K562 (cell line): ENCODE measurements around the gene PPM1F. TPM values are rescaled to one million over a fixed set of nuclear protein-coding genes. Genes with fewer than 3 reads are reported as not detected.

Experiments used
- ELF1 ChIP-seq: fragments of 200-800 bp; sonication (Bioruptor generic); IDR thresholded peaks from 2 replicates; pipeline ENCODE4 v1.6.1; 2016; ENCODE audit warnings: missing genetic modification characterization, missing compliant biosample characterization
- GABPA ChIP-seq: fragments of 200-800 bp; sonication (Bioruptor generic); conservative IDR thresholded peaks from 2 replicates; pipeline ENCODE4 v1.6.1; 2016; ENCODE audit warnings: low read depth, missing genetic modification characterization, missing compliant biosample characterization
- JUND ChIP-seq, 2 experiments: IDR thresholded peaks; 2 replicates in 1 of 2; 3 replicates in 1 of 2; pipeline ENCODE4 v1.6.1; 2011; ENCODE audit warnings: borderline replicate concordance in 2 of 2, low read depth in 2 of 2, low read length in 2 of 2, improper control_type of control experiment in 1 of 2, missing biosample characterization in 1 of 2, missing genetic modification characterization in 1 of 2, missing genetic modification reagents in 1 of 2
- LCOR ChIP-seq: sonication (generic); formaldehyde crosslinking; IDR thresholded peaks from 2 replicates; pipeline ENCODE4 v1.8.0; 2022; ENCODE audit warnings: mild to moderate bottlenecking, missing genetic modification reagents
- MAFF ChIP-seq: IDR thresholded peaks from 2 replicates; pipeline ENCODE4 v1.6.1; 2012; ENCODE audit warnings: low read length, improper control_type of control experiment
- MEF2A ChIP-seq: IDR thresholded peaks from 2 replicates; pipeline ENCODE4 v1.6.1; 2011; ENCODE audit warnings: low read depth, mild to moderate bottlenecking, low read length, moderate library complexity; ENCODE audit not compliant: control insufficient read depth
- MLLT1 ChIP-seq, 2 experiments: fragments of 450-650 bp; IDR thresholded peaks; 2 replicates each; pipeline ENCODE4 v1.6.1; 2016
- NCOA1 ChIP-seq: fragments of 450-650 bp; IDR thresholded peaks from 2 replicates; pipeline ENCODE4 v1.6.1; 2016; ENCODE audit warnings: low read depth
- NFE2 ChIP-seq: IDR thresholded peaks from 2 replicates; pipeline ENCODE4 v1.6.1; 2014; ENCODE audit warnings: antibody characterized with exemption, low read depth
- NR2C1 ChIP-seq, 2 experiments: fragments of 450-650 bp; IDR thresholded peaks; 2 replicates each; pipeline ENCODE4 v1.6.1; 2017; ENCODE audit warnings: mild to moderate bottlenecking in 2 of 2, antibody characterized with exemption in 1 of 2, inconsistent platforms in 1 of 2, missing compliant biosample characterization in 1 of 2, missing genetic modification characterization in 1 of 2
- PHB ChIP-seq: fragments of 250-450 bp; sonication (Bioruptor Pico); IDR thresholded peaks from 2 replicates; pipeline ENCODE4 v1.5.0; 2021
- RBM15 ChIP-seq: fragments of 200-400 bp; formaldehyde crosslinking; IDR thresholded peaks from 2 replicates; pipeline ENCODE4 v1.6.1; 2018; ENCODE audit warnings: mild to moderate bottlenecking, low read length, moderate library complexity; ENCODE audit not compliant: insufficient read depth
- RBM39 ChIP-seq: fragments of 200-400 bp; formaldehyde crosslinking; optimal IDR thresholded peaks from 2 replicates; pipeline ENCODE3; 2018; ENCODE audit warnings: low read depth, low read length
- SAFB ChIP-seq: fragments of 200-400 bp; formaldehyde crosslinking; IDR thresholded peaks from 2 replicates; pipeline ENCODE4 v1.6.1; 2017; ENCODE audit warnings: low read depth, low read length, borderline replicate concordance
- SNAPC5 ChIP-seq: fragments of 250-450 bp; sonication (Bioruptor Pico); IDR thresholded peaks from 2 replicates; pipeline ENCODE4 v1.8.0; 2021; ENCODE audit warnings: moderate library complexity, mild to moderate bottlenecking, inconsistent platforms
- SREBF2 ChIP-seq: sonication (generic); formaldehyde crosslinking; IDR thresholded peaks from 2 replicates; pipeline ENCODE4 v1.4.0; 2020; ENCODE audit warnings: mild to moderate bottlenecking, missing genetic modification reagents
- TFAM ChIP-seq: fragments of 250-450 bp; sonication (Bioruptor Pico); conservative IDR thresholded peaks from 2 replicates; pipeline ENCODE4 v1.5.0; 2021; ENCODE audit warnings: mild to moderate bottlenecking, moderate library complexity
- ZBTB26 ChIP-seq: fragments of 450-650 bp; formaldehyde crosslinking; IDR thresholded peaks from 2 replicates; pipeline ENCODE4 v1.4.0; 2022; ENCODE audit warnings: missing genetic modification characterization
- ZC3H11A ChIP-seq: IDR thresholded peaks from 2 replicates; pipeline ENCODE4 v1.6.1; 2012; ENCODE audit warnings: low read depth, low read length, improper control_type of control experiment
- ZNF23 ChIP-seq: fragments of 250-450 bp; sonication (Bioruptor Pico); IDR thresholded peaks from 2 replicates; pipeline ENCODE4 v1.4.0; 2020; ENCODE audit warnings: mild to moderate bottlenecking
- ZNF253 ChIP-seq: fragments of 250-450 bp; sonication (Bioruptor Pico); conservative IDR thresholded peaks from 2 replicates; pipeline ENCODE4 v1.6.1; 2021; ENCODE audit warnings: mild to moderate bottlenecking
- ZNF57 ChIP-seq: fragments of 450-650 bp; formaldehyde crosslinking; IDR thresholded peaks from 2 replicates; pipeline ENCODE4 v1.4.0; 2020; ENCODE audit warnings: mild to moderate bottlenecking, moderate library complexity
- ZNF639 ChIP-seq, 2 experiments: fragments of 200-800 bp in 1 of 2; sonication (Bioruptor generic) in 1 of 2; sonication (generic) in 1 of 2; formaldehyde crosslinking in 1 of 2; IDR thresholded peaks in 1 of 2; conservative IDR thresholded peaks in 1 of 2; 2 replicates each; pipeline versions ENCODE4 v1.5.0 to v1.6.1; 2016 to 2020; ENCODE audit warnings: missing compliant biosample characterization in 1 of 2, missing genetic modification characterization in 1 of 2, missing genetic modification reagents in 1 of 2
- ZNF707 ChIP-seq: fragments of 250-450 bp; sonication (Bioruptor Pico); conservative IDR thresholded peaks from 2 replicates; pipeline ENCODE4 v1.8.0; 2022; ENCODE audit warnings: inconsistent platforms, mild to moderate bottlenecking, moderate library complexity
- polyA plus RNA-seq, 8 experiments: library from polyadenylated mRNA; depleted of rRNA in 4 of 8; stranded (reverse) in 5 of 8; unstranded in 3 of 8; fragments of >200 nt; fragmentation: Nextera tagmentation in 2 of 8; fragmentation: Illumina TruSeq in 1 of 8; extraction: Ambion mirVana in 2 of 8; extraction: Trizol in 1 of 8; gene quantifications; 2 replicates each; pipeline versions ENCODE4 v1.2.1 to v1.2.3, GENCODE V29; 2011 to 2014; ENCODE audit warnings: inconsistent platforms in 1 of 8, missing spikeins in 1 of 8
- total RNA-seq, 7 experiments: library from RNA; depleted of rRNA in 6 of 7; stranded (reverse); fragments of >200 nt in 6 of 7; fragmentation: Illumina TruSeq in 2 of 7; extraction: Trizol in 2 of 7; gene quantifications; 2 replicates each; pipeline versions ENCODE4 v1.2.1 to v1.2.3, GENCODE V29; 2011 to 2021; ENCODE audit warnings: low replicate concordance in 1 of 7

Gene PPM1F
- total and polyA plus RNA-seq, 9 of the 15 experiments (the other 6 are each of a cell fraction or from before 2014, with no cell fraction given), result 2.1 to 159 (median 64.0) TPM

GRCh38 chr22:21889251-21889990 is 63.2 kb downstream of the PPM1F start (continued):
- no peak for TF ChIP-seq JUND (IDR thresholded peaks at IDR 0.05; ENCODE audit: borderline replicate concordance, low read depth, low read length)
- TF ChIP-seq JUND (tag; IDR thresholded peaks at IDR 0.05; ENCODE audit: borderline replicate concordance, low read depth, low read length), result no peak
- no peak for TF ChIP-seq RBM39
- TF ChIP-seq ZBTB26 (CRISPR knock-in tag), result 0 out of 2 replicates have a peak, but pooled peaks have one; percentile 72
- no peak for TF ChIP-seq NFE2
- no peak for TF ChIP-seq ELF1 (tag)
- TF ChIP-seq ZC3H11A, result no peak
- TF ChIP-seq MAFF, result no peak
- no peak for TF ChIP-seq MLLT1 (IDR thresholded peaks at IDR 0.05)
- no peak for TF ChIP-seq NR2C1 (IDR thresholded peaks at IDR 0.05)
- no peak for TF ChIP-seq NR2C1 (tag; IDR thresholded peaks at IDR 0.05)
- peak; percentile 86 for TF ChIP-seq LCOR (CRISPR knock-in tag)
- TF ChIP-seq NCOA1, result no peak
- no peak for TF ChIP-seq TFAM
- no peak for TF ChIP-seq ZNF707
- no peak for TF ChIP-seq ZNF639 (CRISPR knock-in tag; conservative IDR thresholded peaks at IDR 0.05 in 1 of 2, IDR thresholded peaks at IDR 0.05 in 1 of 2)
- no peak for TF ChIP-seq SNAPC5 (CRISPR knock-in tag)
- 0 out of 2 replicates have a peak, but pooled peaks have one; percentile 57 for TF ChIP-seq PHB (CRISPR knock-in tag)
- TF ChIP-seq SAFB, result no peak
- TF ChIP-seq ZNF57 (CRISPR knock-in tag), result no peak
- no peak for TF ChIP-seq SREBF2
- no peak for TF ChIP-seq ZNF23
- no peak for TF ChIP-seq ZNF253
- peak; percentile 2; the same call in 1 of the 2 replicates for TF ChIP-seq MEF2A
- TF ChIP-seq RBM15, result no peak
- TF ChIP-seq GABPA (tag), result no peak
